Subcutaneous abdominal adipose tissue (tissue), 5 donors: ENCODE results near the gene NECTIN2.

Experiments
- H3K27ac ChIP-seq: one replicate; pipeline ENCODE4 v1.7.0; 2013; ENCODE audit warnings: low read depth, mild to moderate bottlenecking, inconsistent platforms, low read length, moderate library complexity
- H3K27me3 ChIP-seq, 5 donors: one replicate each; pipeline ENCODE4 v1.7.0; 2013; ENCODE audit warnings: low read length in 5 of 5, inconsistent platforms in 1 of 5; ENCODE audit not compliant: control insufficient read depth in 5 of 5, insufficient read depth in 4 of 5
- H3K36me3 ChIP-seq, 5 donors: one replicate each; pipeline ENCODE4 v1.7.0; 2013; ENCODE audit warnings: low read length in 5 of 5; ENCODE audit not compliant: control insufficient read depth in 5 of 5, insufficient read depth in 5 of 5
- H3K4me1 ChIP-seq, 5 donors: one replicate each; pipeline ENCODE4 v1.7.0; 2013; ENCODE audit warnings: low read length in 5 of 5, mild to moderate bottlenecking in 3 of 5, moderate library complexity in 1 of 5; ENCODE audit not compliant: control insufficient read depth in 5 of 5, insufficient read depth in 5 of 5
- H3K4me3 ChIP-seq, 5 donors: one replicate each; pipeline ENCODE4 v1.7.0; 2013; ENCODE audit warnings: low read length in 5 of 5, low read depth in 1 of 5
- H3K9ac ChIP-seq, 5 donors: one replicate each; pipeline ENCODE4 v1.7.0; 2013; ENCODE audit warnings: low read length in 5 of 5, mild to moderate bottlenecking in 4 of 5, moderate library complexity in 3 of 5
- H3K9me3 ChIP-seq, 5 donors: one replicate each; pipeline ENCODE4 v1.7.0; 2013; ENCODE audit warnings: low read length in 5 of 5; ENCODE audit not compliant: control insufficient read depth in 5 of 5
- donor health status: healthy.
- donor health status: healthy.
- donor health status: healthy.
- donor health status: healthy.
- donor health status: healthy.

The NECTIN2 gene

GRCh38 chr19:44808463-44809371 is 37.4 kb upstream of the NECTIN2 start, which contains the start of gene BCAM:
BCAM (plus strand) TSS chr19:44809103; CDS start chr19:44809125, 22 bp downstream.
- H3K4me1 ChIP-seq = peaks cover 2 to 29% (median 26%) of the 10 kb centered on the region in 5 donors
- H3K27ac ChIP-seq = peak within 1 kb of the TSS; percentile 30
- H3K27me3 ChIP-seq = no peaks in the 10 kb centered on the region
- H3K36me3 ChIP-seq = peaks cover 0 to 12% (median 7%) of the 10 kb centered on the region in 5 donors
- H3K9ac ChIP-seq = peak within 1 kb of the TSS; percentile 56 to 86 (median 81)
- H3K9me3 ChIP-seq = peaks cover 0 to 6% (median 0%) of the 10 kb centered on the region in 5 donors
- peak within 1 kb of the TSS; percentile 73 to 83 (median 76) for H3K4me3 ChIP-seq

- H3K27ac ChIP-seq = peak overlapping the region; percentile 30
- peaks cover 1 to 28% (median 26%) of the 10 kb centered on the region in 5 donors for H3K4me1 ChIP-seq
- H3K27me3 ChIP-seq = no peaks in the 10 kb centered on the region
- peak overlapping the region; percentile 73 to 83 (median 76) for H3K4me3 ChIP-seq
- H3K9ac ChIP-seq = peak overlapping the region; percentile 56 to 86 (median 81)
- H3K9me3 ChIP-seq = no peaks in the 10 kb centered on the region
- H3K36me3 ChIP-seq = peaks cover 0 to 22% (median 16%) of the 10 kb centered on the region in 5 donors
These were observed 36.4 kb upstream of the NECTIN2 start for GRCh38 chr19:44809577-44810233.

GRCh38 chr19:44810234-44811121 is 35.6 kb upstream of the NECTIN2 start:
- H3K9me3 ChIP-seq = no peaks in the 10 kb centered on the region
- peaks cover 1 to 28% (median 26%) of the 10 kb centered on the region in 5 donors for H3K4me1 ChIP-seq
- peak overlapping the region in 1 of 5 donors; percentile 64 for H3K9ac ChIP-seq
- H3K27ac ChIP-seq = no peak overlapping the region
- peak overlapping the region in 3 of 5 donors; percentile 36 to 77 (median 37) for H3K4me3 ChIP-seq
- H3K27me3 ChIP-seq = no peaks in the 10 kb centered on the region
- peaks cover 0 to 29% (median 24%) of the 10 kb centered on the region in 5 donors for H3K36me3 ChIP-seq

- Histone ChIP-seq H3K36me3 (peaks cover 0 to 32% (median 25%) of the 10 kb centered on the region in 5 donors), H3K4me1 (peaks cover 1 to 28% (median 26%) of the 10 kb centered on the region in 5 donors), H3K9me3 (no peaks in the 10 kb centered on the region), H3K27ac (no peak overlapping the region), H3K27me3 (no peaks in the 10 kb centered on the region), H3K9ac (no peak overlapping the region), H3K4me3 (no peak overlapping the region)
These were observed 35.0 kb upstream of the NECTIN2 start for GRCh38 chr19:44811122-44811419.

- no peaks in the 10 kb centered on the region for H3K9me3 ChIP-seq
- H3K9ac ChIP-seq = no peak overlapping the region
- no peak overlapping the region for H3K4me3 ChIP-seq
- no peak overlapping the region for H3K27ac ChIP-seq
- peaks cover 0 to 32% (median 25%) of the 10 kb centered on the region in 5 donors for H3K36me3 ChIP-seq
- peaks cover 1 to 28% (median 26%) of the 10 kb centered on the region in 5 donors for H3K4me1 ChIP-seq
- no peaks in the 10 kb centered on the region for H3K27me3 ChIP-seq
These were observed 33.9 kb upstream of the NECTIN2 start for GRCh38 chr19:44812142-44812718.

GRCh38 chr19:44813070-44813840 is 32.8 kb upstream of the NECTIN2 start:
- Histone ChIP-seq H3K9me3 (no peaks in the 10 kb centered on the region), H3K9ac (no peak overlapping the region), H3K27ac (no peak overlapping the region), H3K27me3 (no peaks in the 10 kb centered on the region), H3K4me3 (no peak overlapping the region), H3K4me1 (peaks cover 0 to 22% (median 21%) of the 10 kb centered on the region in 5 donors), H3K36me3 (peaks cover 0 to 32% (median 25%) of the 10 kb centered on the region in 5 donors)

GRCh38 chr19:44813841-44814470 is 32.1 kb upstream of the NECTIN2 start:
- H3K4me1 ChIP-seq = peaks cover 0 to 17% (median 16%) of the 10 kb centered on the region in 5 donors
- H3K9ac ChIP-seq = no peak overlapping the region
- H3K27me3 ChIP-seq = no peaks in the 10 kb centered on the region
- H3K27ac ChIP-seq = no peak overlapping the region
- no peaks in the 10 kb centered on the region for H3K9me3 ChIP-seq
- H3K36me3 ChIP-seq = peaks cover 0 to 33% (median 25%) of the 10 kb centered on the region in 5 donors
- no peak overlapping the region for H3K4me3 ChIP-seq

GRCh38 chr19:44814517-44814916 is 31.6 kb upstream of the NECTIN2 start:
- no peak overlapping the region for H3K9ac ChIP-seq
- H3K36me3 ChIP-seq = peaks cover 0 to 36% (median 25%) of the 10 kb centered on the region in 5 donors
- H3K27ac ChIP-seq = no peak overlapping the region
- no peaks in the 10 kb centered on the region for H3K27me3 ChIP-seq
- no peak overlapping the region for H3K4me3 ChIP-seq
- no peaks in the 10 kb centered on the region for H3K9me3 ChIP-seq
- peaks cover 0 to 11% (median 10%) of the 10 kb centered on the region in 5 donors for H3K4me1 ChIP-seq
